ENCODE measurements around the gene EFNA5. TPM values are rescaled to one million over a fixed set of nuclear protein-coding genes. Genes with fewer than 3 reads are reported as not detected.

Gene EFNA5
- total and polyA plus RNA-seq, 10 of the 15 experiments (the other 5 are each of a cell fraction or from before 2014, with no cell fraction given) = 0.19 to 12.6 (median 3.9) TPM

- TF ChIP-seq, protein P1, sequence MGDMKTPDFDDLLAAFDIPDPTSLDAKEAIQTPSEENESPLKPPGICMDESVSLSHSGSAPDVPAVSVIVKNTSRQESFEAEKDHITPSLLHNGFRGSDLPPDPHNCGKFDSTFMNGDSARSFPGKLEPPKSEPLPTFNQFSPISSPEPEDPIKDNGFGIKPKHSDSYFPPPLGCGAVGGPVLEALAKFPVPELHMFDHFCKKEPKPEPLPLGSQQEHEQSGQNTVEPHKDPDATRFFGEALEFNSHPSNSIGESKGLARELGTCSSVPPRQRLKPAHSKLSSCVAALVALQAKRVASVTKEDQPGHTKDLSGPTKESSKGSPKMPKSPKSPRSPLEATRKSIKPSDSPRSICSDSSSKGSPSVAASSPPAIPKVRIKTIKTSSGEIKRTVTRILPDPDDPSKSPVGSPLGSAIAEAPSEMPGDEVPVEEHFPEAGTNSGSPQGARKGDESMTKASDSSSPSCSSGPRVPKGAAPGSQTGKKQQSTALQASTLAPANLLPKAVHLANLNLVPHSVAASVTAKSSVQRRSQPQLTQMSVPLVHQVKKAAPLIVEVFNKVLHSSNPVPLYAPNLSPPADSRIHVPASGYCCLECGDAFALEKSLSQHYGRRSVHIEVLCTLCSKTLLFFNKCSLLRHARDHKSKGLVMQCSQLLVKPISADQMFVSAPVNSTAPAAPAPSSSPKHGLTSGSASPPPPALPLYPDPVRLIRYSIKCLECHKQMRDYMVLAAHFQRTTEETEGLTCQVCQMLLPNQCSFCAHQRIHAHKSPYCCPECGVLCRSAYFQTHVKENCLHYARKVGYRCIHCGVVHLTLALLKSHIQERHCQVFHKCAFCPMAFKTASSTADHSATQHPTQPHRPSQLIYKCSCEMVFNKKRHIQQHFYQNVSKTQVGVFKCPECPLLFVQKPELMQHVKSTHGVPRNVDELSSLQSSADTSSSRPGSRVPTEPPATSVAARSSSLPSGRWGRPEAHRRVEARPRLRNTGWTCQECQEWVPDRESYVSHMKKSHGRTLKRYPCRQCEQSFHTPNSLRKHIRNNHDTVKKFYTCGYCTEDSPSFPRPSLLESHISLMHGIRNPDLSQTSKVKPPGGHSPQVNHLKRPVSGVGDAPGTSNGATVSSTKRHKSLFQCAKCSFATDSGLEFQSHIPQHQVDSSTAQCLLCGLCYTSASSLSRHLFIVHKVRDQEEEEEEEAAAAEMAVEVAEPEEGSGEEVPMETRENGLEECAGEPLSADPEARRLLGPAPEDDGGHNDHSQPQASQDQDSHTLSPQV (IDR thresholded peaks at IDR 0.05) = no peak
- no peak for TF ChIP-seq KLF5 (IDR thresholded peaks at IDR 0.05; ENCODE audit: partially characterized antibody)
- TF ChIP-seq WRNIP1 (IDR thresholded peaks at IDR 0.05; ENCODE audit: borderline replicate concordance, low read depth, low read length) = no peak
- peak; percentile 93 for TF ChIP-seq GATAD2B (conservative IDR thresholded peaks at IDR 0.05; ENCODE audit: low read depth)
- TF ChIP-seq JUNB (IDR thresholded peaks at IDR 0.05) = no peak
- TF ChIP-seq, protein P2, sequence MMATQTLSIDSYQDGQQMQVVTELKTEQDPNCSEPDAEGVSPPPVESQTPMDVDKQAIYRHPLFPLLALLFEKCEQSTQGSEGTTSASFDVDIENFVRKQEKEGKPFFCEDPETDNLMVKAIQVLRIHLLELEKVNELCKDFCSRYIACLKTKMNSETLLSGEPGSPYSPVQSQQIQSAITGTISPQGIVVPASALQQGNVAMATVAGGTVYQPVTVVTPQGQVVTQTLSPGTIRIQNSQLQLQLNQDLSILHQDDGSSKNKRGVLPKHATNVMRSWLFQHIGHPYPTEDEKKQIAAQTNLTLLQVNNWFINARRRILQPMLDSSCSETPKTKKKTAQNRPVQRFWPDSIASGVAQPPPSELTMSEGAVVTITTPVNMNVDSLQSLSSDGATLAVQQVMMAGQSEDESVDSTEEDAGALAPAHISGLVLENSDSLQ (IDR thresholded peaks at IDR 0.05) = no peak
- TF ChIP-seq, protein P3, sequence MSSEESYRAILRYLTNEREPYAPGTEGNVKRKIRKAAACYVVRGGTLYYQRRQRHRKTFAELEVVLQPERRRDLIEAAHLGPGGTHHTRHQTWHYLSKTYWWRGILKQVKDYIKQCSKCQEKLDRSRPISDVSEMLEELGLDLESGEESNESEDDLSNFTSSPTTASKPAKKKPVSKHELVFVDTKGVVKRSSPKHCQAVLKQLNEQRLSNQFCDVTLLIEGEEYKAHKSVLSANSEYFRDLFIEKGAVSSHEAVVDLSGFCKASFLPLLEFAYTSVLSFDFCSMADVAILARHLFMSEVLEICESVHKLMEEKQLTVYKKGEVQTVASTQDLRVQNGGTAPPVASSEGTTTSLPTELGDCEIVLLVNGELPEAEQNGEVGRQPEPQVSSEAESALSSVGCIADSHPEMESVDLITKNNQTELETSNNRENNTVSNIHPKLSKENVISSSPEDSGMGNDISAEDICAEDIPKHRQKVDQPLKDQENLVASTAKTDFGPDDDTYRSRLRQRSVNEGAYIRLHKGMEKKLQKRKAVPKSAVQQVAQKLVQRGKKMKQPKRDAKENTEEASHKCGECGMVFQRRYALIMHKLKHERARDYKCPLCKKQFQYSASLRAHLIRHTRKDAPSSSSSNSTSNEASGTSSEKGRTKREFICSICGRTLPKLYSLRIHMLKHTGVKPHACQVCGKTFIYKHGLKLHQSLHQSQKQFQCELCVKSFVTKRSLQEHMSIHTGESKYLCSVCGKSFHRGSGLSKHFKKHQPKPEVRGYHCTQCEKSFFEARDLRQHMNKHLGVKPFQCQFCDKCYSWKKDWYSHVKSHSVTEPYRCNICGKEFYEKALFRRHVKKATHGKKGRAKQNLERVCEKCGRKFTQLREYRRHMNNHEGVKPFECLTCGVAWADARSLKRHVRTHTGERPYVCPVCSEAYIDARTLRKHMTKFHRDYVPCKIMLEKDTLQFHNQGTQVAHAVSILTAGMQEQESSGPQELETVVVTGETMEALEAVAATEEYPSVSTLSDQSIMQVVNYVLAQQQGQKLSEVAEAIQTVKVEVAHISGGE (CRISPR knock-in tag; IDR thresholded peaks at IDR 0.05) = no peak
- TF ChIP-seq YBX1 (IDR thresholded peaks at IDR 0.05) = no peak
- TF ChIP-seq HDGF (IDR thresholded peaks at IDR 0.05) = no peak
- no peak for TF ChIP-seq FOXK2 (IDR thresholded peaks at IDR 0.05)
- TF ChIP-seq, protein P4, sequence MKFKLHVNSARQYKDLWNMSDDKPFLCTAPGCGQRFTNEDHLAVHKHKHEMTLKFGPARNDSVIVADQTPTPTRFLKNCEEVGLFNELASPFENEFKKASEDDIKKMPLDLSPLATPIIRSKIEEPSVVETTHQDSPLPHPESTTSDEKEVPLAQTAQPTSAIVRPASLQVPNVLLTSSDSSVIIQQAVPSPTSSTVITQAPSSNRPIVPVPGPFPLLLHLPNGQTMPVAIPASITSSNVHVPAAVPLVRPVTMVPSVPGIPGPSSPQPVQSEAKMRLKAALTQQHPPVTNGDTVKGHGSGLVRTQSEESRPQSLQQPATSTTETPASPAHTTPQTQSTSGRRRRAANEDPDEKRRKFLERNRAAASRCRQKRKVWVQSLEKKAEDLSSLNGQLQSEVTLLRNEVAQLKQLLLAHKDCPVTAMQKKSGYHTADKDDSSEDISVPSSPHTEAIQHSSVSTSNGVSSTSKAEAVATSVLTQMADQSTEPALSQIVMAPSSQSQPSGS (IDR thresholded peaks at IDR 0.05; ENCODE audit: low read length) = no peak
- TF ChIP-seq POLR2A (IDR thresholded peaks at IDR 0.05; ENCODE audit: low read depth, low read length) = no peak; the same call in 1 of the 2 replicates
- TF ChIP-seq MXI1 (IDR thresholded peaks at IDR 0.05; ENCODE audit: low read depth, low read length) = peak; percentile 27; the same call in 1 of the 2 replicates
- TF ChIP-seq TBL1XR1 (IDR thresholded peaks at IDR 0.05; ENCODE audit: low read depth, low read length) = no peak
- no peak for TF ChIP-seq BMI1 (IDR thresholded peaks at IDR 0.05; ENCODE audit: borderline replicate concordance)
- TF ChIP-seq HDAC6 (IDR thresholded peaks at IDR 0.05; ENCODE audit: unreplicated experiment) = no peak
- no peak for TF ChIP-seq STAT1 (conservative IDR thresholded peaks at IDR 0.05)
- TF ChIP-seq CREB1 (IDR thresholded peaks at IDR 0.05; ENCODE audit: low read depth) = no peak
- TF ChIP-seq SIX5 (IDR thresholded peaks at IDR 0.05; ENCODE audit: low read depth, low read length, severe bottlenecking) = no peak
- peak; percentile 99 for TF ChIP-seq BACH1 (IDR thresholded peaks at IDR 0.05; ENCODE audit: borderline replicate concordance)
- TF ChIP-seq EED (IDR thresholded peaks at IDR 0.05; ENCODE audit: low read depth) = 0 out of 2 replicates have a peak, but pooled peaks have one; percentile 6
- TF ChIP-seq RAD51 (IDR thresholded peaks at IDR 0.05) = no peak
These were observed 1.7 kb upstream of the EFNA5 start (continued) for GRCh38 chr5:107672211-107673038.
